Calu3 (cell line): ENCODE measurements around the gene HPCAL4. TPM values are rescaled to one million over a fixed set of nuclear protein-coding genes. Genes with fewer than 3 reads are reported as not detected.

ENCODE experiments used
- BruUV-seq: library from RNA; stranded (reverse); fragments of 400-500 nt; replicated peaks from 2 replicates; lab custom pipeline; 2021; lab: Mats Ljungman, UMichigan
- CTCF ChIA-PET: fragments of 300-600 bp; sonication (Branson Sonifier 250); formaldehyde crosslinking; loops from one replicate; lab custom pipeline; 2022; ENCODE audit warnings: antibody characterized with exemption; lab: Charles Lee
- DNase-seq: peaks from one replicate; pipeline ENCODE4 v3.0.0; 2022
- H3K27ac Mint-ChIP-seq: one replicate; pipeline ENCODE4 v1.8.0; 2022; ENCODE audit warnings: mixed read lengths; ENCODE audit not compliant: unreplicated experiment
- H3K27me3 Mint-ChIP-seq: one replicate; pipeline ENCODE4 v1.8.0; 2022; ENCODE audit warnings: mixed read lengths; ENCODE audit not compliant: unreplicated experiment
- H3K36me3 Mint-ChIP-seq: one replicate; pipeline ENCODE4 v1.8.0; 2022; ENCODE audit warnings: mild to moderate bottlenecking, moderate library complexity, mixed read lengths; ENCODE audit not compliant: insufficient read depth, unreplicated experiment
- H3K4me1 Mint-ChIP-seq: one replicate; pipeline ENCODE4 v1.8.0; 2022; ENCODE audit warnings: mild to moderate bottlenecking, low read depth, mixed read lengths; ENCODE audit not compliant: unreplicated experiment
- H3K4me3 Mint-ChIP-seq: one replicate; pipeline ENCODE4 v1.8.0; 2022; ENCODE audit warnings: mild to moderate bottlenecking, low read depth, moderate library complexity, mixed read lengths; ENCODE audit not compliant: unreplicated experiment
- H3K9me3 Mint-ChIP-seq: one replicate; pipeline ENCODE4 v1.8.0; 2022; ENCODE audit warnings: low read depth, mixed read lengths; ENCODE audit not compliant: unreplicated experiment
- intact Hi-C: fragments of 100-400 bp; cut with micrococcal nuclease; formaldehyde crosslinking; loops from one replicate; pipeline ENCODE4 v1.10.0; 2022; ENCODE audit not compliant: unreplicated experiment
- total RNA-seq: library from RNA; stranded (reverse); gene quantifications from 2 replicates; pipeline ENCODE4 v1.2.3, GENCODE V29; 2022
- TF ChIP-seq, protein P1 (sequence below): fragments of 200-600 bp; IDR thresholded peaks from one replicate; pipeline ENCODE4 v1.8.0; 2022; ENCODE audit warnings: antibody characterized with exemption; ENCODE audit not compliant: unreplicated experiment

Gene HPCAL4
- total RNA-seq, 1 experiment from 2014 or later = not detected

GRCh38 chr1:39688706-39689105 lies 2.5 kb downstream of the HPCAL4 start:
- CTCF ChIA-PET = no interaction called here
- H3K36me3 Mint-ChIP-seq = no peaks in the 10 kb centered on the region

DNA sequence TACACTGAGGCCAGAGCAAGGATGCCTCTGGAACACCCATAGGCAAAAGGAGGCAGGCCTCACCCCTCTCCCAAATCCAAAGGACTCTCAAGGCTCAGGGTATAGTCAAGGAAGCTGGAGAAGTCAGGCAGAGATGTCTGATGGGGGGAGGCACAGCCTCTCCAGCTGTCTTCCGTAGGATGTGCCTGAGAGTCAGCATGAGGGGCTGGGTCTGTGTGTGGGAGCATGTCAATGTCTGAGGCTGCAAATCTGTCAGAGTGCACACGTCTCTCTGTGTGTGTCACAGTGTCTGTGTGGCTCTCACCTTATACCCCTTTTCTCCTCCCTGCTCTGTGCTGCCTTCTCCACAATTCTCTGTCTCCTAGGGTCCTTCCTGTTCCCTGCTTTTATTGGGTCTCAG lies 4.0 kb downstream of the HPCAL4 start:
- Mint-ChIP-seq H3K4me1 (no peaks in the 10 kb centered on the region), H3K9me3 (no peaks in the 10 kb centered on the region), H3K27me3 (peaks cover 90% of the 10 kb centered on the region), H3K4me3 (no peak overlapping the region), H3K36me3 (no peaks in the 10 kb centered on the region), H3K27ac (no peak overlapping the region)
- TF ChIP-seq, protein P1, sequence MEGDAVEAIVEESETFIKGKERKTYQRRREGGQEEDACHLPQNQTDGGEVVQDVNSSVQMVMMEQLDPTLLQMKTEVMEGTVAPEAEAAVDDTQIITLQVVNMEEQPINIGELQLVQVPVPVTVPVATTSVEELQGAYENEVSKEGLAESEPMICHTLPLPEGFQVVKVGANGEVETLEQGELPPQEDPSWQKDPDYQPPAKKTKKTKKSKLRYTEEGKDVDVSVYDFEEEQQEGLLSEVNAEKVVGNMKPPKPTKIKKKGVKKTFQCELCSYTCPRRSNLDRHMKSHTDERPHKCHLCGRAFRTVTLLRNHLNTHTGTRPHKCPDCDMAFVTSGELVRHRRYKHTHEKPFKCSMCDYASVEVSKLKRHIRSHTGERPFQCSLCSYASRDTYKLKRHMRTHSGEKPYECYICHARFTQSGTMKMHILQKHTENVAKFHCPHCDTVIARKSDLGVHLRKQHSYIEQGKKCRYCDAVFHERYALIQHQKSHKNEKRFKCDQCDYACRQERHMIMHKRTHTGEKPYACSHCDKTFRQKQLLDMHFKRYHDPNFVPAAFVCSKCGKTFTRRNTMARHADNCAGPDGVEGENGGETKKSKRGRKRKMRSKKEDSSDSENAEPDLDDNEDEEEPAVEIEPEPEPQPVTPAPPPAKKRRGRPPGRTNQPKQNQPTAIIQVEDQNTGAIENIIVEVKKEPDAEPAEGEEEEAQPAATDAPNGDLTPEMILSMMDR = no peak
- intact Hi-C loops = no loop called here
- no peak for DNase-seq
- BruUV-seq = no TSS peak
- CTCF ChIA-PET = no interaction called here

More at GRCh38 chr1:39688706-39689105, 2.5 kb downstream of the HPCAL4 start:
- Mint-ChIP-seq H3K9me3 (no peaks in the 10 kb centered on the region), H3K4me1 (no peaks in the 10 kb centered on the region), H3K4me3 (no peak overlapping the region), H3K27me3 (peaks cover 83% of the 10 kb centered on the region), H3K27ac (no peak overlapping the region)
- DNase-seq = no peak
- intact Hi-C loops = no loop called here
- TF ChIP-seq, protein P1 = no peak
- BruUV-seq = no TSS peak

GRCh38 chr1:39685071-39685470 lies 6.2 kb downstream of the HPCAL4 start:
- no peak overlapping the region for H3K27ac Mint-ChIP-seq
- no TSS peak for BruUV-seq
- H3K36me3 Mint-ChIP-seq = no peaks in the 10 kb centered on the region
- intact Hi-C loops = no loop called here
- TF ChIP-seq, protein P1 = no peak
- no peaks in the 10 kb centered on the region for H3K4me1 Mint-ChIP-seq
- no peak for DNase-seq
- H3K27me3 Mint-ChIP-seq = peaks cover 100% of the 10 kb centered on the region
- H3K9me3 Mint-ChIP-seq = no peaks in the 10 kb centered on the region
- CTCF ChIA-PET = no interaction called here
- peak overlapping the region; percentile 5 for H3K4me3 Mint-ChIP-seq

- Mint-ChIP-seq H3K27me3 (peaks cover 100% of the 10 kb centered on the region), H3K9me3 (no peaks in the 10 kb centered on the region), H3K4me3 (peak overlapping the region; percentile 5), H3K36me3 (no peaks in the 10 kb centered on the region), H3K27ac (no peak overlapping the region), H3K4me1 (no peaks in the 10 kb centered on the region)
- intact Hi-C loops = no loop called here
- no TSS peak for BruUV-seq
- CTCF ChIA-PET = no interaction called here
- DNase-seq = no peak
- TF ChIP-seq, protein P1 = no peak
These were observed 6.9 kb downstream of the HPCAL4 start for GRCh38 chr1:39684313-39684664.
